SK-N-SH treated with all-trans-retinoic acid at 6 μM for 48 hours (cell line): ENCODE data around the gene SLC22A1.

ENCODE experiments used
- ESRRG ChIP-seq: fragments of 250-450 bp; sonication (Bioruptor Pico); IDR thresholded peaks from 2 replicates; pipeline ENCODE4 v1.6.1; 2021; ENCODE audit warnings: mild to moderate bottlenecking
- PPARA ChIP-seq: fragments of 250-450 bp; sonication (Bioruptor Pico); IDR thresholded peaks from 2 replicates; pipeline ENCODE4 v1.5.0; 2020; ENCODE audit warnings: mild to moderate bottlenecking, borderline replicate concordance
- RARB ChIP-seq: fragments of 250-450 bp; sonication (Bioruptor Pico); IDR thresholded peaks from 2 replicates; pipeline ENCODE4 v1.8.0; 2021; ENCODE audit warnings: mild to moderate bottlenecking, moderate library complexity
- ZFP3 ChIP-seq: fragments of 250-450 bp; sonication (Bioruptor Pico); IDR thresholded peaks from 2 replicates; pipeline ENCODE4 v1.5.0; 2020; ENCODE audit warnings: mild to moderate bottlenecking, moderate library complexity
- ZNF70 ChIP-seq: fragments of 450-650 bp; formaldehyde crosslinking; IDR thresholded peaks from 2 replicates; pipeline ENCODE4 v1.5.0; 2020; ENCODE audit warnings: mild to moderate bottlenecking, moderate library complexity
- ZNF8 ChIP-seq: fragments of 450-650 bp; formaldehyde crosslinking; IDR thresholded peaks from 2 replicates; pipeline ENCODE4 v1.5.0; 2020; ENCODE audit warnings: mild to moderate bottlenecking, moderate library complexity
- TF ChIP-seq, protein P1 (sequence below): fragments of 250-450 bp; sonication (Bioruptor Pico); IDR thresholded peaks from 2 replicates; pipeline ENCODE4 v1.5.0; 2020; ENCODE audit warnings: mild to moderate bottlenecking, moderate library complexity
- TF ChIP-seq, protein P2 (sequence below): fragments of 250-450 bp; sonication (Bioruptor Pico); IDR thresholded peaks from 2 replicates; pipeline ENCODE4 v1.8.0; 2020; ENCODE audit warnings: mild to moderate bottlenecking, moderate library complexity, borderline replicate concordance

DNA sequence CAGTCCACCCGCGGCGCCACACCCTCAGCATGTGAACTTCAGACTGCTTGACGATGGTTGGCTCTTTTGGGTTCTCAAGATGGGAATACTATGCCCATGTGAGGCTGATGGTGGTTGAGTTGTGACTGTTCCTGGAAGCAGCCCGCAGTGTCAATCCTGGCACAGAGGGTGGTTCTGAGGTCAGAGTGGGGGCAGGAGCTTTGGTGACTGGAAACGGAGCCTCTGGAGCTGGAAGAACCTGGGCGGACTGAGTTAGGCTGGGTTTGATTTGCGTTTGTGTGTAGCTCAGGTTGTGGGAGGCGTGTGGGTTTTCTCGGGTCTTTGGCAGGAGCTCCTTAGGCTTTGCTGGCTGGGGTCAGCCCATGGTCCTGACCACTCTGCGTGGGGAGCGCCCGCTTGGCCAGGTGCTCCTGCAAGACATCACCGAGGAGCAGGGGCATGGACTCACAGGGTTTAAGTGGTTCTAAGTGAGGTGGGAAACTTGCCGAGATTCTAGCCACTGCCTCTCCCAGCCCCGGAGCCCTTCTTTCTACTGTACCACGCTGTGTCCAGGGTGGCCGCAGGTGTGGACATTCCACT, 37.3 kb upstream of the SLC22A1 start:
- no peak for TF ChIP-seq RARB
- TF ChIP-seq, protein P1, sequence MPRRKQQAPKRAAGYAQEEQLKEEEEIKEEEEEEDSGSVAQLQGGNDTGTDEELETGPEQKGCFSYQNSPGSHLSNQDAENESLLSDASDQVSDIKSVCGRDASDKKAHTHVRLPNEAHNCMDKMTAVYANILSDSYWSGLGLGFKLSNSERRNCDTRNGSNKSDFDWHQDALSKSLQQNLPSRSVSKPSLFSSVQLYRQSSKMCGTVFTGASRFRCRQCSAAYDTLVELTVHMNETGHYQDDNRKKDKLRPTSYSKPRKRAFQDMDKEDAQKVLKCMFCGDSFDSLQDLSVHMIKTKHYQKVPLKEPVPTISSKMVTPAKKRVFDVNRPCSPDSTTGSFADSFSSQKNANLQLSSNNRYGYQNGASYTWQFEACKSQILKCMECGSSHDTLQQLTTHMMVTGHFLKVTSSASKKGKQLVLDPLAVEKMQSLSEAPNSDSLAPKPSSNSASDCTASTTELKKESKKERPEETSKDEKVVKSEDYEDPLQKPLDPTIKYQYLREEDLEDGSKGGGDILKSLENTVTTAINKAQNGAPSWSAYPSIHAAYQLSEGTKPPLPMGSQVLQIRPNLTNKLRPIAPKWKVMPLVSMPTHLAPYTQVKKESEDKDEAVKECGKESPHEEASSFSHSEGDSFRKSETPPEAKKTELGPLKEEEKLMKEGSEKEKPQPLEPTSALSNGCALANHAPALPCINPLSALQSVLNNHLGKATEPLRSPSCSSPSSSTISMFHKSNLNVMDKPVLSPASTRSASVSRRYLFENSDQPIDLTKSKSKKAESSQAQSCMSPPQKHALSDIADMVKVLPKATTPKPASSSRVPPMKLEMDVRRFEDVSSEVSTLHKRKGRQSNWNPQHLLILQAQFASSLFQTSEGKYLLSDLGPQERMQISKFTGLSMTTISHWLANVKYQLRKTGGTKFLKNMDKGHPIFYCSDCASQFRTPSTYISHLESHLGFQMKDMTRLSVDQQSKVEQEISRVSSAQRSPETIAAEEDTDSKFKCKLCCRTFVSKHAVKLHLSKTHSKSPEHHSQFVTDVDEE (CRISPR knock-in tag): no peak
- no peak for TF ChIP-seq ZNF70 (CRISPR knock-in tag)
- TF ChIP-seq PPARA (CRISPR knock-in tag): no peak
- TF ChIP-seq ZNF8 (CRISPR knock-in tag): no peak
- no peak for TF ChIP-seq ESRRG (CRISPR knock-in tag)
- no peak for TF ChIP-seq ZFP3
- TF ChIP-seq, protein P2, sequence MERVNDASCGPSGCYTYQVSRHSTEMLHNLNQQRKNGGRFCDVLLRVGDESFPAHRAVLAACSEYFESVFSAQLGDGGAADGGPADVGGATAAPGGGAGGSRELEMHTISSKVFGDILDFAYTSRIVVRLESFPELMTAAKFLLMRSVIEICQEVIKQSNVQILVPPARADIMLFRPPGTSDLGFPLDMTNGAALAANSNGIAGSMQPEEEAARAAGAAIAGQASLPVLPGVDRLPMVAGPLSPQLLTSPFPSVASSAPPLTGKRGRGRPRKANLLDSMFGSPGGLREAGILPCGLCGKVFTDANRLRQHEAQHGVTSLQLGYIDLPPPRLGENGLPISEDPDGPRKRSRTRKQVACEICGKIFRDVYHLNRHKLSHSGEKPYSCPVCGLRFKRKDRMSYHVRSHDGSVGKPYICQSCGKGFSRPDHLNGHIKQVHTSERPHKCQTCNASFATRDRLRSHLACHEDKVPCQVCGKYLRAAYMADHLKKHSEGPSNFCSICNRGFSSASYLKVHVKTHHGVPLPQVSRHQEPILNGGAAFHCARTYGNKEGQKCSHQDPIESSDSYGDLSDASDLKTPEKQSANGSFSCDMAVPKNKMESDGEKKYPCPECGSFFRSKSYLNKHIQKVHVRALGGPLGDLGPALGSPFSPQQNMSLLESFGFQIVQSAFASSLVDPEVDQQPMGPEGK (CRISPR knock-in tag): no peak
